ENCODE data around the gene POLG2.
A peak's percentile ranks its signal among the peaks of the same experiment; 100 is the strongest.

The POLG2 gene

GRCh38 chr17:64496786-64497564 lies at the start of gene POLG2:
Gene POLG2 (minus strand): TSS chr17:64497054. CDS start chr17:64496968, 86 bp downstream.
- Histone ChIP-seq H3K4me3 (ENCODE audit: low read length) (peak within 1 kb of the TSS; percentile 77), H3K36me3 (ENCODE audit: insufficient read depth, low read length) (peaks cover 59% of the 10 kb centered on the region), H3K9me3 (ENCODE audit: low read length) (no peaks in the 10 kb centered on the region), H2AFZ (ENCODE audit: low read depth, low read length) (peak within 1 kb of the TSS; percentile 30), H3K4me1 (ENCODE audit: insufficient read depth, low read length) (peaks cover 58% of the 10 kb centered on the region), H3K27me3 (ENCODE audit: insufficient read depth, low read length) (no peaks in the 10 kb centered on the region)

- H2AFZ ChIP-seq (ENCODE audit: low read depth, low read length) = no peak overlapping the region
- no peaks in the 10 kb centered on the region for H3K9me3 ChIP-seq (ENCODE audit: low read length)
- peaks cover 26% of the 10 kb centered on the region for H3K4me1 ChIP-seq (ENCODE audit: insufficient read depth, low read length)
- no peak overlapping the region for H3K4me3 ChIP-seq (ENCODE audit: low read length)
- no peaks in the 10 kb centered on the region for H3K27me3 ChIP-seq (ENCODE audit: insufficient read depth, low read length)
- peaks cover 51% of the 10 kb centered on the region for H3K36me3 ChIP-seq (ENCODE audit: insufficient read depth, low read length)
These were observed 47.9 kb upstream of the POLG2 start for GRCh38 chr17:64544742-64545141.

DNA sequence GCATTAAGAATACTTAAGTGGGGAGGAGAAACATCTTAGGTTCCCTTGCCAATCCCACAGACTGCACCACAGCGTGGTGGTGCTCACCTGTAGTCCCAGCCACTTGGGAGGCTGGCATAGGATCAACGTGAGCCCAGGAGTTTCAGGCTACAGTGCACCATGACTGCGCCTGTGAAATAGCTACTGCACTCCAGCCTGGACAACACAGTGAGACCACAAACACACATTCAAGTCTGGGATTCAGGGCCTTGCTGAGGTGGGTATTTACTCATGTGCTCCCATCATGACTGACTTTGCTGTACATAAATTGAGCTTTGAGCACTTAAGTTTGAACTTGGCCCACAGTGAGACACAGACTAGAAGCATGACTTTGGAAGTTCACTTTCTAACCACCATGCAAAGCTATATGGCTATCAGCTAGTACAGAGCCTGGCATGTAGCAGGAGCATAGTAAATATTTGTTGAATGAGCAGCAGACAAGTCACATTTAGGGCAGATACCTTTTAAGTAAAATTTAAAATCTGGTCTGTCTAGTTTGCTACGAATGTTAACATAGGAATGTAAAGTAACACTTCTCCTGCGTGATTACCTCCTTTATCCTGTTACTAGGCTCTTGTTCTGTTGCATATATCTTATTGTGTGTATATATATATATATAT lies 43.4 kb upstream of the POLG2 start:
- Histone ChIP-seq H2AFZ (ENCODE audit: low read depth, low read length) (no peak overlapping the region), H3K4me1 (ENCODE audit: insufficient read depth, low read length) (peaks cover 2% of the 10 kb centered on the region), H3K4me3 (ENCODE audit: low read length) (no peak overlapping the region), H3K9me3 (ENCODE audit: low read length) (no peaks in the 10 kb centered on the region), H3K27me3 (ENCODE audit: insufficient read depth, low read length) (no peaks in the 10 kb centered on the region), H3K36me3 (ENCODE audit: insufficient read depth, low read length) (peaks cover 65% of the 10 kb centered on the region)

DNA sequence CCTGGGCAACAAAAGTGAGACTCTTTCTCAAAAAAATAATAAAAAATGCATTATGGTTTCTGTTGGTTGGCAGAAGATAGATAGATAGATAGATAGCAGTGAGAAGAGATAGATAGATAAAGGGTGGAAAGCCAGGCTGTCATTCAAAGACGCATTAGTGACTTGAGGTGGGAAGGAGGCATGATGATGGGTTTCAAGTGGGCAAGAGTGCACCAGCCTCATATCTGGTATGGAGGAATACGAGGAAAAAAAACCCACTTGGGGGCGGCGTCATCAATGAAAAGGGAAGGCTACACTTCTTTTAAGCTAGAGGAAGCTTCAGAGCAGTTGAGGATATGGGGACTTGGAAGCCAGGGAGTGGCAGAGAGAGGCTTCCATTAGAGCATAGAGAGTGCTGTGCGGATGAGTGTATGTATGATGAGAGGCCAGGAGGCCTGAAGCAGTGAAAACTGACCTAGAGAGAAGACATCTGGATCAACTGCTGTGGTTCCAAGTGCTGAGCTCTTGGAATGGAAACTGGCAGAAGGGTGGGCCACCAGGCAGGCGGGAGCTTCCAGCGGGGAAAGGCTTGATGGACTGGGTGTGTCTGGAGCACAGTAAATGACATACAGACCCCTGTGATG lies 41.8 kb upstream of the POLG2 start:
- peaks cover 72% of the 10 kb centered on the region for H3K36me3 ChIP-seq (ENCODE audit: insufficient read depth, low read length)

GRCh38 chr17:64537488-64537887 lies 40.6 kb upstream of the POLG2 start:
- Histone ChIP-seq H3K36me3 (ENCODE audit: insufficient read depth, low read length) (peaks cover 83% of the 10 kb centered on the region), H2AFZ (ENCODE audit: low read depth, low read length) (no peak overlapping the region), H3K9me3 (ENCODE audit: low read length) (no peaks in the 10 kb centered on the region), H3K4me1 (ENCODE audit: insufficient read depth, low read length) (no peaks in the 10 kb centered on the region), H3K4me3 (ENCODE audit: low read length) (no peak overlapping the region), H3K27me3 (ENCODE audit: insufficient read depth, low read length) (no peaks in the 10 kb centered on the region)

More for the DNA sequence above, 41.8 kb upstream of the POLG2 start:
- Histone ChIP-seq H3K27me3 (ENCODE audit: insufficient read depth, low read length) (no peaks in the 10 kb centered on the region), H3K9me3 (ENCODE audit: low read length) (no peaks in the 10 kb centered on the region), H3K4me1 (ENCODE audit: insufficient read depth, low read length) (no peaks in the 10 kb centered on the region), H2AFZ (ENCODE audit: low read depth, low read length) (no peak overlapping the region), H3K4me3 (ENCODE audit: low read length) (no peak overlapping the region)

DNA sequence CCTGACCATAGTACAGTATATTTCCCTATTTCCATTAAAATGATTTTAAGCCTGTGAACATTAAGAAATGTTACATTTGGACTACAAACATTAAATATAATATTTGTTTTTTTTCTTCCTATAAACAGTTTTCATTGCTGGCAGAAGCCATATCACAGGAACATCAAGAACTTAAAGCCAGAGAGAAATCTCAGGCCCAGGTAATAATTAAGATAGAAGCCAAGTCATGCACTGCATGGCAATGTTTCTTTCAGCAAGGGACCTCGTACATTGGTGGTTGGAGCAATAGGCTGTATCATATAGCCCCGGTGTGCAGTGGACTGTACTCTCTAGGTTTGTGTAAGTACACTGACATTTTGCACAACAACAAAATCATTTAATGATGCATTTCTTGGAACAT lies 40.1 kb upstream of the POLG2 start:
- Histone ChIP-seq H3K4me1 (ENCODE audit: insufficient read depth, low read length) (no peaks in the 10 kb centered on the region), H3K4me3 (ENCODE audit: low read length) (no peak overlapping the region), H3K9me3 (ENCODE audit: low read length) (no peaks in the 10 kb centered on the region), H3K36me3 (ENCODE audit: insufficient read depth, low read length) (peaks cover 83% of the 10 kb centered on the region), H2AFZ (ENCODE audit: low read depth, low read length) (no peak overlapping the region), H3K27me3 (ENCODE audit: insufficient read depth, low read length) (no peaks in the 10 kb centered on the region)

- no peak overlapping the region for H3K4me3 ChIP-seq (ENCODE audit: low read length)
- no peaks in the 10 kb centered on the region for H3K9me3 ChIP-seq (ENCODE audit: low read length)
- no peak overlapping the region for H2AFZ ChIP-seq (ENCODE audit: low read depth, low read length)
- no peaks in the 10 kb centered on the region for H3K27me3 ChIP-seq (ENCODE audit: insufficient read depth, low read length)
- H3K4me1 ChIP-seq (ENCODE audit: insufficient read depth, low read length) = no peaks in the 10 kb centered on the region
- peaks cover 91% of the 10 kb centered on the region for H3K36me3 ChIP-seq (ENCODE audit: insufficient read depth, low read length)
These were observed 38.5 kb upstream of the POLG2 start for GRCh38 chr17:64535357-64535756.

DNA sequence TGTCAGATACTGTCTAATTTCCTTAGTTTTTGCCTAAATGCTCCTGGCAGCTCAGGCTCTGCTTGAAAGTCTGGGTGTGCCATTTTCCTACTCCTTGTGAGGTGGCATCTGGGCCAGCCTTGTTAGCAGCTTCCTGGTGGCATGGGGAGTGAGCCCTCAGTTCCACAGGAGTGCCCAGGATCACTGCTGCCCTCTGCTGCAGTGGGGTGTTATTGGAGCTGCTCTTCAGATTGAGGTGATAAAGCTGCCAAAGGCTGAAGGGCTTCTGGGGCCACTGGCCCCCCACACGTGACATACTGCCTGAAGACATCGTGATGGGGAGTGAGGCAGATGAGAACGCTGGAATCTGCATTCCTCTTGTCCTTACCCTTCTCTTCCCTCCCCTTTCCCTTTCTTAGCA lies 37.3 kb upstream of the POLG2 start:
- no peak overlapping the region for H3K4me3 ChIP-seq (ENCODE audit: low read length)
- no peaks in the 10 kb centered on the region for H3K27me3 ChIP-seq (ENCODE audit: insufficient read depth, low read length)
- no peak overlapping the region for H2AFZ ChIP-seq (ENCODE audit: low read depth, low read length)
- H3K36me3 ChIP-seq (ENCODE audit: insufficient read depth, low read length) = peaks cover 96% of the 10 kb centered on the region
- H3K4me1 ChIP-seq (ENCODE audit: insufficient read depth, low read length) = no peaks in the 10 kb centered on the region
- H3K9me3 ChIP-seq (ENCODE audit: low read length) = no peaks in the 10 kb centered on the region

- Histone ChIP-seq H3K27me3 (ENCODE audit: insufficient read depth, low read length) (no peaks in the 10 kb centered on the region), H2AFZ (ENCODE audit: low read depth, low read length) (no peak overlapping the region), H3K4me3 (ENCODE audit: low read length) (no peak overlapping the region), H3K4me1 (ENCODE audit: insufficient read depth, low read length) (no peaks in the 10 kb centered on the region), H3K9me3 (ENCODE audit: low read length) (no peaks in the 10 kb centered on the region), H3K36me3 (ENCODE audit: insufficient read depth, low read length) (peaks cover 98% of the 10 kb centered on the region)
These were observed 36.9 kb upstream of the POLG2 start for GRCh38 chr17:64533784-64534183.

DNA sequence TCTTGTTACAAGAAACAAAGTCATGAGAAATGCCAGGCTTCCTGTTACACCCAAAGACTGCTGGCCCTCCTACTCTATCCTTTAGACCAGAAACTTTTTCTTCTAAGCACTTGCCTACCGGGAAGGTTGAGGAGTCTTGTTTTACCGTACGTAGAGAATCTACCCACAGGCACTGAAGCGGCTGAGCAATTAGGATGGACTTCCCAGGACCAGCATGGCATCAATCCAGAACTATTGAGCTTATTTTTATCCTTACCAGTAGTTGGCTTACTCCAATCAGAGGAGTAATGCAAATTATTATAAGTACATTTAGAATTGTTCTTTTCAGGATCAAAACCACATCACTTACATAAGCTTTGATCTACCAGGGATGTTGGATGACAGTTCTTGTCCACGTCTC lies 35.6 kb upstream of the POLG2 start:
- no peaks in the 10 kb centered on the region for H3K27me3 ChIP-seq (ENCODE audit: insufficient read depth, low read length)
- H3K4me3 ChIP-seq (ENCODE audit: low read length) = no peak overlapping the region
- H3K9me3 ChIP-seq (ENCODE audit: low read length) = no peaks in the 10 kb centered on the region
- H2AFZ ChIP-seq (ENCODE audit: low read depth, low read length) = no peak overlapping the region
- no peaks in the 10 kb centered on the region for H3K4me1 ChIP-seq (ENCODE audit: insufficient read depth, low read length)
- peaks cover 98% of the 10 kb centered on the region for H3K36me3 ChIP-seq (ENCODE audit: insufficient read depth, low read length)

DNA sequence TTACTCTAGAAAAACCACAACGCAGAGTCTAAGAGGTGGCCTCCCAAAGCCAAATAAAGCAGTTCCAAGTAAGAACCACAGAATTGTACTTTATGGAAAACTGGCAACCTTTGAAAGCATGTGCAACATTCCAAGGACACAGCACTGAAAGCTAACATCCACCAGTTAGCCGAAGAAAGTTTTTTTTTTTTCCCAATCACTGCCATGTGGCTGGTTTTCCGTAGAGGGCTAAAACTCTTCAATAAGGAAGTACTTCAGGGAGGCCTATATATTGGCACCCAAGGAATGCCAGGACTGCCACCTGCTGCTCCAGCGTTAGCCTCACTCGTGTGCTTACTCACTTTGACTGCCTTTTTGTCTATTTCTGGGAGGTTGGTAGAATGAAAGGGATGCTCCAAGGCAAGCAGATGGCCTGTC lies 35.1 kb upstream of the POLG2 start:
- Histone ChIP-seq H3K36me3 (ENCODE audit: insufficient read depth, low read length) (peaks cover 98% of the 10 kb centered on the region), H3K27me3 (ENCODE audit: insufficient read depth, low read length) (no peaks in the 10 kb centered on the region), H3K4me1 (ENCODE audit: insufficient read depth, low read length) (no peaks in the 10 kb centered on the region), H2AFZ (ENCODE audit: low read depth, low read length) (no peak overlapping the region), H3K9me3 (ENCODE audit: low read length) (no peaks in the 10 kb centered on the region), H3K4me3 (ENCODE audit: low read length) (no peak overlapping the region)

GRCh38 chr17:64529221-64529620 lies 32.4 kb upstream of the POLG2 start:
- Histone ChIP-seq H3K4me3 (ENCODE audit: low read length) (no peak overlapping the region), H3K4me1 (ENCODE audit: insufficient read depth, low read length) (no peaks in the 10 kb centered on the region), H3K36me3 (ENCODE audit: insufficient read depth, low read length) (peaks cover 96% of the 10 kb centered on the region), H3K9me3 (ENCODE audit: low read length) (no peaks in the 10 kb centered on the region), H2AFZ (ENCODE audit: low read depth, low read length) (no peak overlapping the region), H3K27me3 (ENCODE audit: insufficient read depth, low read length) (no peaks in the 10 kb centered on the region)

DNA sequence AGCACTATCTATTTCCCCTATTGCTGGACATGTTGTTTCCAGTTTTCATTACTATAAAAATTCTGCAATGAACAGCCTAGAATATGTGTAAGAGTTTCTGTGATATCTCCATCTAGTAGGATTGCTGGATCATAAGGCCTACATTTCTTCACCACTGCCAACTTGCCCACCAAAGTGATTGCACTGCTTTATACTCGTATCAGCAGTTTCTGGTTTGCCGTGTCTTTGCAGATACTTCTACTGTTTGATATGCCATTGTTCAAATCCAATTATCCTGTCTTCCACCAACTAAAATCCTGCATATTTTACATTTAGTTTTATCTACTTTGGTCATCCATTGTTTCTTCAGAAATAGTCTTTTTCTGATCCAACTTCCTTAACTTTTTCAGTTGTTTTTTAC lies 31.1 kb upstream of the POLG2 start:
- no peaks in the 10 kb centered on the region for H3K4me1 ChIP-seq (ENCODE audit: insufficient read depth, low read length)
- no peak overlapping the region for H3K4me3 ChIP-seq (ENCODE audit: low read length)
- H3K36me3 ChIP-seq (ENCODE audit: insufficient read depth, low read length) = peaks cover 96% of the 10 kb centered on the region

More for the DNA sequence above, 31.1 kb upstream of the POLG2 start:
- Histone ChIP-seq H2AFZ (ENCODE audit: low read depth, low read length) (no peak overlapping the region), H3K27me3 (ENCODE audit: insufficient read depth, low read length) (no peaks in the 10 kb centered on the region), H3K9me3 (ENCODE audit: low read length) (no peaks in the 10 kb centered on the region)
